IMR-90 (cell line): ENCODE measurements around the gene TOP3B. TPM values are rescaled to one million over a fixed set of nuclear protein-coding genes. Genes with fewer than 3 reads are reported as not detected.
A peak's percentile ranks its signal among the peaks of the same experiment; 100 is the strongest.

ENCODE experiments used
- ATAC-seq: fragments of 200-7000 bp; cut with Tn5 transposase; 2 replicates; pipeline ENCODE4 v1.9.1; 2020; ENCODE audit warnings: low read depth, mild to moderate bottlenecking, moderate library complexity
- BruUV-seq: library from RNA; stranded (reverse); fragments of 400-500 nt; replicated peaks from 2 replicates; lab custom pipeline; 2021; lab: Mats Ljungman, UMichigan
- CTCF ChIA-PET: fragments of 300-600 bp; formaldehyde crosslinking; extraction: SDS; loops from one replicate; lab custom pipeline; 2021; ENCODE audit warnings: antibody characterized with exemption; lab: Yijun Ruan, JAX
- POLR2A ChIA-PET: fragments of 300-600 bp; sonication (Branson Sonifier 250); formaldehyde crosslinking; loops from one replicate; lab custom pipeline; 2022; ENCODE audit warnings: antibody characterized with exemption; ENCODE audit not compliant: unreplicated experiment; lab: Charles Lee
- DNase-seq: peaks from one replicate; pipeline ENCODE4 v3.0.0; 2013
- H2AFZ ChIP-seq: replicated peaks from 2 replicates; pipeline ENCODE3; 2013; ENCODE audit warnings: low read length, mild to moderate bottlenecking; ENCODE audit not compliant: poor library complexity
- H2AK5ac ChIP-seq: 2 replicates; pipeline ENCODE4 v1.6.1; 2013; ENCODE audit warnings: low read depth, low read length, inconsistent platforms
- H2AK9ac ChIP-seq: replicated peaks from 2 replicates; pipeline ENCODE3; 2013; ENCODE audit warnings: mild to moderate bottlenecking, low read depth, low read length, moderate library complexity; ENCODE audit not compliant: poor library complexity
- H2BK120ac ChIP-seq: 2 replicates; pipeline ENCODE4 v1.6.1; 2013; ENCODE audit warnings: low read depth, low read length, inconsistent platforms
- H2BK15ac ChIP-seq: 3 replicates; pipeline ENCODE4 v1.6.1; 2013; ENCODE audit warnings: low read depth, low read length, inconsistent platforms
- H2BK20ac ChIP-seq: 2 replicates; pipeline ENCODE4 v1.6.1; 2013; ENCODE audit warnings: low read depth, mild to moderate bottlenecking, inconsistent platforms, low read length, moderate library complexity
- H2BK5ac ChIP-seq: 2 replicates; pipeline ENCODE4 v1.6.1; 2013; ENCODE audit warnings: mild to moderate bottlenecking, low read depth, low read length, inconsistent platforms; ENCODE audit not compliant: poor library complexity, severe bottlenecking
- H3K14ac ChIP-seq: replicated peaks from 2 replicates; pipeline ENCODE4 v1.6.1; 2013; ENCODE audit warnings: low read depth, low read length, inconsistent platforms
- H3K18ac ChIP-seq: 2 replicates; pipeline ENCODE4 v1.6.1; 2013; ENCODE audit warnings: low read depth, low read length, control low read depth
- H3K23ac ChIP-seq: 2 replicates; pipeline ENCODE4 v1.6.1; 2013; ENCODE audit warnings: low read depth, low read length, inconsistent platforms
- H3K27ac ChIP-seq: 2 replicates; pipeline ENCODE4 v1.5.1; 2013; ENCODE audit warnings: mild to moderate bottlenecking, control low read depth, low read length; ENCODE audit not compliant: insufficient read depth
- H3K27me3 ChIP-seq: 2 replicates; pipeline ENCODE4 v1.6.1; 2013; ENCODE audit warnings: low read length; ENCODE audit not compliant: control insufficient read depth, insufficient read depth
- H3K36me3 ChIP-seq: 2 replicates; pipeline ENCODE4 v1.6.1; 2013; ENCODE audit warnings: low read length, mixed read lengths; ENCODE audit not compliant: control insufficient read depth, insufficient read depth
- H3K4ac ChIP-seq: 2 replicates; pipeline ENCODE4 v1.6.1; 2013; ENCODE audit warnings: low read depth, low read length, inconsistent platforms
- H3K4me1 ChIP-seq: 2 replicates; pipeline ENCODE4 v1.6.1; 2013; ENCODE audit warnings: low read length, mixed read lengths; ENCODE audit not compliant: control insufficient read depth, insufficient read depth
- H3K4me2 ChIP-seq: 2 replicates; pipeline ENCODE4 v1.6.1; 2013; ENCODE audit warnings: low read depth, mild to moderate bottlenecking, control low read depth, low read length, moderate library complexity
- H3K4me3 ChIP-seq: 2 replicates; pipeline ENCODE4 v1.5.1; 2013; ENCODE audit warnings: low read depth, mild to moderate bottlenecking, control low read depth, low read length, moderate library complexity; ENCODE audit not compliant: insufficient read depth
- H3K56ac ChIP-seq: 2 replicates; pipeline ENCODE4 v1.6.1; 2013; ENCODE audit warnings: low read length, inconsistent platforms; ENCODE audit not compliant: insufficient read depth; ENCODE audit errors: extremely low read depth
- H3K79me1 ChIP-seq, 2 experiments: 2 replicates each; pipeline ENCODE4 v1.6.1; 2013; ENCODE audit warnings: low read length in 2 of 2, inconsistent platforms in 1 of 2, low read depth in 1 of 2
- H3K9ac ChIP-seq: 2 replicates; pipeline ENCODE4 v1.6.1; 2013; ENCODE audit warnings: low read depth, low read length, control low read depth
- H3K9me1 ChIP-seq: 2 replicates; pipeline ENCODE4 v1.6.1; 2013; ENCODE audit warnings: low read length, inconsistent platforms; ENCODE audit not compliant: insufficient read depth
- H3K9me3 ChIP-seq: 2 replicates; pipeline ENCODE4 v1.6.1; 2013; ENCODE audit warnings: low read length; ENCODE audit not compliant: control insufficient read depth, insufficient read depth
- H4K20me1 ChIP-seq: 2 replicates; pipeline ENCODE4 v1.6.1; 2013; ENCODE audit warnings: low read length, inconsistent platforms; ENCODE audit not compliant: insufficient read depth
- H4K5ac ChIP-seq: 2 replicates; pipeline ENCODE4 v1.6.1; 2013; ENCODE audit warnings: mild to moderate bottlenecking, low read depth, low read length, control low read depth
- H4K8ac ChIP-seq, 2 experiments: 2 replicates each; pipeline ENCODE4 v1.6.1; 2013; ENCODE audit warnings: low read depth in 2 of 2, low read length in 2 of 2, control low read depth in 1 of 2, inconsistent platforms in 1 of 2
- H4K91ac ChIP-seq: 2 replicates; pipeline ENCODE4 v1.6.1; 2013; ENCODE audit warnings: low read depth, low read length, inconsistent platforms; ENCODE audit not compliant: insufficient read depth
- BHLHE40 ChIP-seq: fragments of 150-350 bp; IDR thresholded peaks from 2 replicates; pipeline ENCODE4 v1.6.1; 2016; ENCODE audit warnings: mild to moderate bottlenecking, low read depth, low read length
- CEBPB ChIP-seq: IDR thresholded peaks from 2 replicates; pipeline ENCODE4 v1.6.1; 2012; ENCODE audit warnings: low read depth, low read length, improper control_type of control experiment
- CHD1 ChIP-seq: IDR thresholded peaks from 2 replicates; pipeline ENCODE4 v1.6.1; 2012; ENCODE audit warnings: low read depth, low read length, improper control_type of control experiment
- ELK1 ChIP-seq: fragments of 150-350 bp; IDR thresholded peaks from 2 replicates; pipeline ENCODE4 v1.6.1; 2016; ENCODE audit warnings: low read depth, mild to moderate bottlenecking, low read length, moderate library complexity, borderline replicate concordance
- FOS ChIP-seq: fragments of 150-350 bp; IDR thresholded peaks from 2 replicates; pipeline ENCODE4 v1.6.1; 2016; ENCODE audit warnings: low read depth, low read length
- MAFK ChIP-seq: IDR thresholded peaks from 2 replicates; pipeline ENCODE4 v1.6.1; 2012; ENCODE audit warnings: low read depth, low read length, improper control_type of control experiment
- MAZ ChIP-seq: IDR thresholded peaks from 2 replicates; pipeline ENCODE4 v1.6.1; 2012; ENCODE audit warnings: low read depth, mild to moderate bottlenecking, low read length, improper control_type of control experiment, moderate library complexity, borderline replicate concordance
- MXI1 ChIP-seq: IDR thresholded peaks from 2 replicates; pipeline ENCODE4 v1.6.1; 2012; ENCODE audit warnings: low read depth, mild to moderate bottlenecking, low read length, moderate library complexity, borderline replicate concordance
- NFE2L2 ChIP-seq: fragments of 150-350 bp; IDR thresholded peaks from 2 replicates; pipeline ENCODE4 v1.6.1; 2016; ENCODE audit warnings: low read depth, mild to moderate bottlenecking, low read length
- POLR2A ChIP-seq: IDR thresholded peaks from 2 replicates; pipeline ENCODE4 v1.6.1; 2012; ENCODE audit warnings: mild to moderate bottlenecking, low read depth, low read length
- RAD21 ChIP-seq: IDR thresholded peaks from 2 replicates; pipeline ENCODE4 v1.6.1; 2012; ENCODE audit warnings: low read length, improper control_type of control experiment
- RCOR1 ChIP-seq: IDR thresholded peaks from 2 replicates; pipeline ENCODE4 v1.6.1; 2012; ENCODE audit warnings: mild to moderate bottlenecking, low read length, improper control_type of control experiment; ENCODE audit not compliant: insufficient replicate concordance
- RFX5 ChIP-seq: IDR thresholded peaks from 2 replicates; pipeline ENCODE4 v1.8.0; 2012; ENCODE audit warnings: low read depth, mild to moderate bottlenecking, low read length, moderate library complexity
- SMC3 ChIP-seq: fragments of 150-350 bp; IDR thresholded peaks from 2 replicates; pipeline ENCODE4 v1.6.1; 2016; ENCODE audit warnings: low read depth, mild to moderate bottlenecking, antibody characterized with exemption, low read length, moderate library complexity
- WGBS, 2 experiments: methylation state at CpG; one replicate each; pipeline versions ENCODE4 v1.1.5 to v1.1.7; 2013; ENCODE audit warnings: missing lambda C conversion rate in 2 of 2; ENCODE audit not compliant: insufficient read length in 1 of 2; ENCODE audit errors: extremely low coverage in 2 of 2; 5-methylcytosine and 5-hydroxymethylcytosine counted together
- dilution Hi-C: fragments of 300-500 bp; cut with HindIII; formaldehyde crosslinking; loops from one replicate; pipeline ENCODE4 v1.14.3; 2018; ENCODE audit warnings: low sequenced_read_pairs; ENCODE audit not compliant: unreplicated experiment
- in situ Hi-C: fragments of 300-500 bp; cut with MboI; formaldehyde crosslinking; loops from 3 replicates; pipeline ENCODE4 v1.14.3; 2019; ENCODE audit warnings: low sequenced_read_pairs, inconsistent platforms, mixed read lengths
- intact Hi-C: fragments of 100-400 bp; cut with micrococcal nuclease; formaldehyde crosslinking; loops from 2 replicates; pipeline ENCODE4 v1.10.0; 2022
- polyA plus RNA-seq, 3 experiments: library from polyadenylated mRNA; depleted of rRNA; stranded (reverse); fragments of >200 nt; gene quantifications; 2 replicates each; pipeline ENCODE4 v1.2.3, GENCODE V29; 2012; ENCODE audit warnings: low replicate concordance in 1 of 3
- total RNA-seq: library from RNA; depleted of rRNA; stranded (reverse); fragments of >200 nt; gene quantifications from 2 replicates; pipeline ENCODE4 v1.2.3, GENCODE V29; 2012
- TF ChIP-seq, protein P1 (sequence below): conservative IDR thresholded peaks from 2 replicates; pipeline ENCODE4 v1.5.1; 2012; ENCODE audit warnings: mild to moderate bottlenecking, low read depth, low read length, improper control_type of control experiment
- TF ChIP-seq, protein P2 (sequence below): fragments of 150-350 bp; IDR thresholded peaks from 2 replicates; pipeline ENCODE4 v1.6.1; 2017; ENCODE audit warnings: mild to moderate bottlenecking, antibody characterized with exemption, low read length, low read depth

TOP3B gene
- total and polyA plus RNA-seq, 2 of the 4 experiments (the other 2 are of a cell fraction), result 23.0 to 23.5 TPM

GRCh38 chr22:22023581-22024137, 41.1 kb upstream of the TOP3B start:
- Histone ChIP-seq H2BK20ac (no peak overlapping the region), H2BK15ac (no peak overlapping the region), H3K14ac (no peak overlapping the region), H4K5ac (no peak overlapping the region), H3K56ac (no peak overlapping the region), H3K9ac (no peak overlapping the region), H3K36me3 (no peaks in the 10 kb centered on the region), H2AK5ac (no peak overlapping the region), H3K79me1 (no peaks in the 10 kb centered on the region), H4K8ac (no peak overlapping the region), H3K4me2 (no peak overlapping the region), H3K4ac (no peak overlapping the region), H2AK9ac (no peak overlapping the region), H3K4me3 (no peak overlapping the region), H3K23ac (no peak overlapping the region), H3K9me1 (peaks cover 8% of the 10 kb centered on the region), H4K91ac (no peak overlapping the region), H3K4me1 (peaks cover 2% of the 10 kb centered on the region; the same call in 1 of the 2 replicates), H2AFZ (peak overlapping the region; percentile 0), H2BK120ac (no peak overlapping the region), H4K20me1 (no peaks in the 10 kb centered on the region), H2BK5ac (no peak overlapping the region), H3K18ac (no peak overlapping the region), H3K27me3 (no peaks in the 10 kb centered on the region), H3K9me3 (no peaks in the 10 kb centered on the region), H3K27ac (no peak overlapping the region)
- in situ Hi-C loops, result no loop called here
- CTCF ChIA-PET, result no interaction called here
- ATAC-seq (no peak), DNase-seq (no peak)
- intact Hi-C loops, result no loop called here
- 100% methylated on average over 3 of the region's 4 CpGs; no CpG with 5 or more reads in 1 of the 2 experiments for WGBS, 2 experiments
- TF ChIP-seq RAD21 (no peak), POLR2A (no peak), MAZ (no peak), FOS (no peak), CEBPB (no peak), ELK1 (no peak), MAFK (no peak), SMC3 (no peak), RFX5 (no peak), CHD1 (no peak), BHLHE40 (no peak), NFE2L2 (no peak), RCOR1 (no peak), MXI1 (no peak)
- TF ChIP-seq, protein P1, sequence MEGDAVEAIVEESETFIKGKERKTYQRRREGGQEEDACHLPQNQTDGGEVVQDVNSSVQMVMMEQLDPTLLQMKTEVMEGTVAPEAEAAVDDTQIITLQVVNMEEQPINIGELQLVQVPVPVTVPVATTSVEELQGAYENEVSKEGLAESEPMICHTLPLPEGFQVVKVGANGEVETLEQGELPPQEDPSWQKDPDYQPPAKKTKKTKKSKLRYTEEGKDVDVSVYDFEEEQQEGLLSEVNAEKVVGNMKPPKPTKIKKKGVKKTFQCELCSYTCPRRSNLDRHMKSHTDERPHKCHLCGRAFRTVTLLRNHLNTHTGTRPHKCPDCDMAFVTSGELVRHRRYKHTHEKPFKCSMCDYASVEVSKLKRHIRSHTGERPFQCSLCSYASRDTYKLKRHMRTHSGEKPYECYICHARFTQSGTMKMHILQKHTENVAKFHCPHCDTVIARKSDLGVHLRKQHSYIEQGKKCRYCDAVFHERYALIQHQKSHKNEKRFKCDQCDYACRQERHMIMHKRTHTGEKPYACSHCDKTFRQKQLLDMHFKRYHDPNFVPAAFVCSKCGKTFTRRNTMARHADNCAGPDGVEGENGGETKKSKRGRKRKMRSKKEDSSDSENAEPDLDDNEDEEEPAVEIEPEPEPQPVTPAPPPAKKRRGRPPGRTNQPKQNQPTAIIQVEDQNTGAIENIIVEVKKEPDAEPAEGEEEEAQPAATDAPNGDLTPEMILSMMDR, result no peak
- TF ChIP-seq, protein P2, sequence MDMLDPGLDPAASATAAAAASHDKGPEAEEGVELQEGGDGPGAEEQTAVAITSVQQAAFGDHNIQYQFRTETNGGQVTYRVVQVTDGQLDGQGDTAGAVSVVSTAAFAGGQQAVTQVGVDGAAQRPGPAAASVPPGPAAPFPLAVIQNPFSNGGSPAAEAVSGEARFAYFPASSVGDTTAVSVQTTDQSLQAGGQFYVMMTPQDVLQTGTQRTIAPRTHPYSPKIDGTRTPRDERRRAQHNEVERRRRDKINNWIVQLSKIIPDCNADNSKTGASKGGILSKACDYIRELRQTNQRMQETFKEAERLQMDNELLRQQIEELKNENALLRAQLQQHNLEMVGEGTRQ, result no peak
- dilution Hi-C loops, result no loop called here
- BruUV-seq, result no TSS peak
- POLR2A ChIA-PET, result no interaction called here
